ENCODE data around the gene PAK2.

DNA sequence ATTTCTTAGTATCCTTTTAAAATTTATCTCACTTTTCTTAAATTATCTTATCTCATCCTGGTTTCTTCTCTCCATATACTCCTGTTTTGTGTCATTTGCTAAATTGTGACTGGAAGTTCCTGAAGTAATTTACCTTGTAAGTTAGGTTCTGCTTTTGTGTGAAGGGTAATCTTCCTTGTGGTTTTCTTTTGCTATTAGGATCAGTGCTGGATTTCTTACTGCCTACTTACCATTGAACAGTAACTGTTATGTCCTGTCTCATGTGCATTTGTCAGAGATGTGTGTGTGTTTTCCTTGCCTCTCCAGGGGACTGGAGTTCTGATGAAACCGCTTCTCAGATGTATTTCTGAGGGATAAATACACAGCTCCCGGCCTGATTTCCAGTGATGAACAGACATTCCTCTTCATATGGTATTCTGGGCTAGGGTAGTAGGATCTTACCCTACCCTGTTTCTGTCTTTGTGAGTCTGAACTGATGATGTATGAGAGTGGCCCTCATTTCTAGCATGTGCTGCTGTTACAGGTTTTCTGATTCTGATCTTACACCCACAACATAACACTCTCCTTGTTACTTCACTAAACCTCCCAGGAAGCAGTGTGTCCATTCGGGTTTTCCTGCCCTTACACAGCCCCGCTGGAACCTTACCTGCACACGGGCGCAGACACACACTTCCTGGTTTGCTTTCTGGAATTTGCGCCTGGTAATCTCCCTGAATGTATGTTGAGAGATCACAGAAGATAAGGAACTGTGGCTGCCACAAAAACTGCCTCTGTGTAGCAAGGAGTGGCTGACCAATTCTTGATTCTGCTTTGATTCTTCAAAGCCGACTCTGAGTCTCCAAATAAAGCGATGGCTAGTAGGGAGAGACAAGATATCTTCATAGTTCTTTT lies 14.7 kb downstream of the PAK2 start:
- TF ChIP-seq POLR2A (IDR thresholded peaks at IDR 0.05) (no peak), POLR2AphosphoS5 (IDR thresholded peaks at IDR 0.05) (peak in 1 of 3 donors; percentile 17)
- TF ChIP-seq, protein P1, sequence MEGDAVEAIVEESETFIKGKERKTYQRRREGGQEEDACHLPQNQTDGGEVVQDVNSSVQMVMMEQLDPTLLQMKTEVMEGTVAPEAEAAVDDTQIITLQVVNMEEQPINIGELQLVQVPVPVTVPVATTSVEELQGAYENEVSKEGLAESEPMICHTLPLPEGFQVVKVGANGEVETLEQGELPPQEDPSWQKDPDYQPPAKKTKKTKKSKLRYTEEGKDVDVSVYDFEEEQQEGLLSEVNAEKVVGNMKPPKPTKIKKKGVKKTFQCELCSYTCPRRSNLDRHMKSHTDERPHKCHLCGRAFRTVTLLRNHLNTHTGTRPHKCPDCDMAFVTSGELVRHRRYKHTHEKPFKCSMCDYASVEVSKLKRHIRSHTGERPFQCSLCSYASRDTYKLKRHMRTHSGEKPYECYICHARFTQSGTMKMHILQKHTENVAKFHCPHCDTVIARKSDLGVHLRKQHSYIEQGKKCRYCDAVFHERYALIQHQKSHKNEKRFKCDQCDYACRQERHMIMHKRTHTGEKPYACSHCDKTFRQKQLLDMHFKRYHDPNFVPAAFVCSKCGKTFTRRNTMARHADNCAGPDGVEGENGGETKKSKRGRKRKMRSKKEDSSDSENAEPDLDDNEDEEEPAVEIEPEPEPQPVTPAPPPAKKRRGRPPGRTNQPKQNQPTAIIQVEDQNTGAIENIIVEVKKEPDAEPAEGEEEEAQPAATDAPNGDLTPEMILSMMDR (IDR thresholded peaks at IDR 0.05 in 8 of 11, conservative IDR thresholded peaks at IDR 0.05 in 3 of 11): no peak
